ENCODE data around the gene VTI1A.
"Not testable (repeated sequence)": the region's sequence is repeated elsewhere in the genome, so short reads cannot be mapped to it uniquely, and the experiment has no call there.

Gene VTI1A

DNA sequence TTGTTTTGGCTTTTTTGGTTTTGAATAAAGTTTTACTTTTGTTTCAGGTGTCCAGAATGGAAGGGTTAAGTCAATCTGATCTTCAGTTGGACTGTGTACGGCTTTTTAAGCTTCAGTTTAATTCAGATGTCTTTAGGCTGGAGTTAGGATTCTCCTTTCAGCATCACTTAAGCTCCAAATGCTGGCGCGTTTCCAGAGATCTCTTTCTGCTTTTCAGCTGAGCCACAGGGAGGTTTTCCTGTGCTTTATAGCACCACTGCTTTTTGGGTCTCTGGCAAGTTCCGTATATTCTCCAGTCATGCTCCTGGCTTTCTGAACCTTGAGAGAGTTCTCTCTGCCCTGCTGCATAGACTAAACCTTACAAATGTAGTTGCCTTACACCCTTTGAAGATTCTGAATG lies 60.0 kb downstream of the VTI1A start:
- no peak for DNase-seq (ENCODE audit: low spot score)

DNA sequence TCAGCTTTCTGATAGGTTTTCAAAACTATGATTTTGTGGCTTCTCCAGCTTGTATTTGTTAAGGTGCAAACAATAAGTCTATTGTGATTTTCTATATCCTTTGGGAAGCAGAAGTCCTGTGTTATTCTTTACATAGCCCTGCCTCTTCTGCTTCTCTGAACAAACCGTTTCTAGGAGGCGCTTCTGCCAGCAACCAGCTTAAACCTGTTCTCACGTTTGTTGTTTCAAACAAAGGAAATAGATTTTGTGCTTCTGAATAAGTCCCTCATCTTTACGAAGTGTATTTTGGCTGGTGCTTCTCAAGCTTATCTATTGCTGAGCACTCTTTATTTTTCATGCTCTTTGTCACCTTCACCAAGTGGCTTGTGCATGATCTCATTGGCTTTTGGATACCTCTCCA lies 61.0 kb downstream of the VTI1A start:
- DNase-seq (ENCODE audit: low spot score): no peak

DNA sequence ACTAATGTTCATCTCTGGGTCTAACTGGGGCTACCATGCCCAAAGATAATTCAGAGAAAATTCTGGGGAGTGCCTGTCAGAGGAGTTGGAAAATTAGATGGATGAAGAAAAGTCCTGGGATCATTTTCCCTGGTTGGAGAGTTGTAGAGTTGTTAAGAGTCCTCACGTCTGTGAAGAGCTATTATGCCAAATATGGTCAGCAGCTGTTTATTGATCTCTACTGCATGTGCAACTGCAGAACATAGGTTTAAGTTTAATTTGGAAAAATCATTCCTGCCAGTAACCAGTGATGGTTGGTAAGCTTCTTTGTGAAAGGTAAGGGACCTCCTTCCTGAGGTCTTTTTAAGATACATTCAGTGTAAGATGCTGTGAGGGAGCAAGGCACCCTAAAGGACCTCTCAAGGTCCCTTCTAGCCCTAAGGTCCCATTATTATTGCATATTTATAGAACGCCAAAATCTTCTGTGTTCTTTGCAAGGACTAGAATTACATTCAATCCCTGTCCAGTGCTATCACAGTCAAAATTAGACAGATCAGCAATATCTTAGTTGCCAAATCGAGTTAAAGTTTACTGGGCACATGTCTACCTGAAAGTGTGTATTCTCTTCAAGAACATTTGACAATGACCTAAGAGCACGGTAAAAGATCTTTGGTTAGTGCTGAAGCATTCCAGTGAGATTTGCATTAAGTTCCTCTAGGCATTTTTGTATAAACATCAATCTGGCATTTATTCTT lies 62.7 kb downstream of the VTI1A start:
- DNase-seq (ENCODE audit: low spot score): no peak

DNA sequence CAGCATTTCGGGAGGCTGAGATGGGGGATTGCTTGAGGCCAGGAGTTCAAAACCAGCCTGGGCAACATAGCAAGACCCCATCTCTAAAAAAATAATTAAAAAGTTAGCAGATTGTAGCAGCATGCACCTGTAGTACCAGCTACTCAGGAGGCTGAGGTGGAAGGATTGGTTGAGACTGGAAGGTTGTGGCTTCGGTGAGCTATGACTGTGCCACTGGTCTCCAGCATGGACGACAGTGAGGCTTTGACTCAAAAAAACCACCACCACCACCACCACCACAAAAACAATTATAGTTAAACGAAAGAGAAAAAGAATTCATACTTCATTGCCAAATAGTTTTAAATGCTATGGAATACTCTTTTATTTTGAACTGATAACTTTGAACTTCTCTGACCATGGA lies 63.4 kb downstream of the VTI1A start:
- DNase-seq (ENCODE audit: low spot score): no peak

DNA sequence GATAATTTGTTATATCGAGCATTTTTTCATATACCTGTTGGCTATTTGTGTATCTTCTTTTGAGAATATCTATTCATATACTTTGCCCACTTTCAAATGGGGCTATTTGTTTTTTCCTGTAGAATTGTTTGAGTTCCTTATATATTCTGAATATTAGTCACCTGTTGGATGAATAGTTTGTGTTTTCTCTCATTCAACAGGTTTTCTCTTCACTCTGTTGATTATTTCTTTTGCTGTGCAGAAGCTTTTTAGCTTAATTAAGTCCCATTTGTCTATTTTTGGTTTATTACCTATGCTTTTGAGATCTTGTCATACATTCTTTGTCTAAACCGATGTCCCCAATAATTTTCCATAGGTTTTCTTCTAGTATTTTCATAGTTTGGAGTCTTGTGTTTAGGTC lies 65.3 kb downstream of the VTI1A start:
- no peak for DNase-seq (ENCODE audit: low spot score)

DNA sequence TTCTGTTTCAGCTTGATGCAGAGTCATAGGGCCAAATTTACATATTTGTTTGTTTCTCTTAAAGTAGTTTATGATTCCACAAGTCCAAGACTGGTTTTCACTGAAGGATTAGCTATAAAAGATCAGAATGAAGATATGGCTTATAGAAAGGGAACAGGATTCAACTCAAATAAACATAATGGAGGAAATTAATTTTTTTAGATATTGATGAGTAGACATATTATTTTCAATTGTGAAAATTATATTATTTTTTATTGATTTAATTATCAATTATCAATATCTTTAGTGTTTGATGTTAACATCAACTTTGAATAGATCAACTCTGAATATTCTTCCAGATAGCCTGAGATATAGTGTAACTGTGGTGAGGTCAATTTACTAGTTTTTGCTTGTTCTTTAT lies 68.1 kb downstream of the VTI1A start:
- DNase-seq (ENCODE audit: low spot score): no peak

DNA sequence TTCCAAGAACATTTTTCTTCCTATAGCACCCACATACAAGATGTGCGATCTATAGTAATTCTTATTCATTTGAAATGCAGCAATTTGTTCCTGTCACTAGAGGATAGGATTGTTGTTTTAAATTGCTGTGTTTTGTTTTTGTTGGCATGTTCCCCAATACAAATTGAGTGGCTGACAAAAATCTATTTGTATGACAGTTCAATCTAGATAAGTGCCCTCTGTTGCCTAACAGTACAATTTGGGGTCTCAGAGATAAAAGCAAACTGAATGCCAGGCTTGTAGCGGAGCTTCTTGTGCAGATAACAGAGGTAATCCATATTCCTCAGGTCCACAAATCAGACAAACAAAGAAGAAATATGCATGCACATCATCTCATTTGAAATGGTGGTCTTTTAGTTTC lies 68.8 kb downstream of the VTI1A start:
- DNase-seq (ENCODE audit: low spot score): no peak

DNA sequence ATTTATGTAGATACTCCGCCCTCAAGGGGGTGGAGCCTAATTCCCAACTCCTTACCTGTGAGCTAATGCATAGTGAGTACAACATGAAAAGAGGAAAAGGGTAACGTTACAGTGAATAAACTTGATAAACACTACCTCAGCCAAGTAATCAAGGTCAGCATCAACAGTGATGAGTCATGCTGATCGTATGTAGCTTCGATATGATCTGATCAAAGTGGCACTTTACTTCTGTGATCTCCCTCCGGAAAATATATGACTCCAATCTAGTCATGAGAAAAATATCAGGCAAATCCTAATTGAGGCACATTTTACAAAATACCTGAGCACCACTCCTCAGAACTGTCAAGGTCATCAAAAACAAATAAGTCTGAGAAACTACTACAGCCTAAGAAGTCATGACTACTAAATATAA lies 70.4 kb downstream of the VTI1A start:
- no peak for DNase-seq (ENCODE audit: low spot score)

DNA sequence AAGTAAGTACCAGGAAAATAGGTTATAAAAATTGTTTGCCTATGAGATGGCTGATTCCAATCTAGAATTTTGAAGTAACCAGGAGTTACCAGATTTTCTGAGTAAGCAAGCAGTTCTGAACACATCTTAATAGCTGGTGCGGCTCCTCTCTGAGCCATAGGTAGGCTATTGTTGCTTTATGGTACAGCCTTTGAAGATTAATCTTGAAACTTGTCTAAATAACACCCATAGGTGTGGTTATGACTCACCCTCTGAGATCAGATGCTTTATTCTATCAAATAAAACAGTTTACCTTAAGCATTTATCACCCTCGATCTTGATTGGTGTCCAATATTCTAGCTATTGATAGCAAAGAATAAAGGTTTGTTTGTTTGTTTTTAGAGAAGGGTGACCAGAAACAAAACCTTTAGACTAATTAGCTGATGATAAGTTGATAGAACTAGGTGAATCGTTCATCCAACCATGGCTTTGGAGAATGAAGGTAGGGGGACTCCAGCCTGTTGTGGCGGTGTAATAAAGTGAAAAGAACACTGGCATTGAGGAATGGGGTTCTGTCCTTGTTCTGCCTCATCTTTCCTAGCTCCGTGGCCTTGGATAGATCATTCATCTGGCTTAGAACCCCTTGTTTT lies 72.2 kb downstream of the VTI1A start:
- no peak for DNase-seq (ENCODE audit: low spot score)

DNA sequence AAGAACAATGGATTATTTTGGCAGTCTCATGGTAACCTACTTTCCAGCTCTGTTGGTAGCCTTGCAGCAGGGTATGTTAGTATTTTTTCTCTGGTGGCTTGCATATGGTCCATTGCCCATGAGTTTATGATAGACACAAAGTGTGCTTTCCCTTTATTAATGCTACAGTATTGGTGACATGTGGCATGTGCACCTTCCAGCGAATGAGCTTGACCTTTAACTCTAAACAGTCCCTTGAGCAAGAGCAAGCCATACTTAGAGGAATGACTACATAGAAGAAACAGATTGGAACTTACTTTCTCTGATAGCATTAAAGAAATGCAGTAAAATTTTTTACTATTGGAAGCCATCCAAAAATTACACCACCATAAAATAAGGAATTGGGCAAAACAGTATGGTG lies 73.9 kb downstream of the VTI1A start:
- no peak for DNase-seq (ENCODE audit: low spot score)

DNA sequence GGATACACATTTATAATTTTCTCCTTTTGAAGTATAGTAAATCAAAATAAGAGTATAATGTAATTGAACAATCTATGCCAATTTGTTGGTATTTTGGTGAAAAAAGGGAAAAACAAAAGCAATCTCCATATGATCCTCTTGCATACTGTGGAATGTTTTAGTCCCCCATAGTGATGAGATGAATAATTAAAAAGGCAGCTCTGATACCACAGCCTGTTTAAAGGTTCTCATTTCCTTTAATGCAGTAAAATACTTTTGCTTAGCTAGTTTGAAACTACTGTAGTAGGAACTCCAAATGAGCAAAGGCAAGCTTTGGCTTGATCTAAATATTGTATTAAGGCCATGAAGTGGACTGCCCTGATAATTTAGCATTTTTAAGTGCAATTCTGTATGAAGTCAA lies 77.6 kb downstream of the VTI1A start:
- no peak for DNase-seq (ENCODE audit: low spot score)

DNA sequence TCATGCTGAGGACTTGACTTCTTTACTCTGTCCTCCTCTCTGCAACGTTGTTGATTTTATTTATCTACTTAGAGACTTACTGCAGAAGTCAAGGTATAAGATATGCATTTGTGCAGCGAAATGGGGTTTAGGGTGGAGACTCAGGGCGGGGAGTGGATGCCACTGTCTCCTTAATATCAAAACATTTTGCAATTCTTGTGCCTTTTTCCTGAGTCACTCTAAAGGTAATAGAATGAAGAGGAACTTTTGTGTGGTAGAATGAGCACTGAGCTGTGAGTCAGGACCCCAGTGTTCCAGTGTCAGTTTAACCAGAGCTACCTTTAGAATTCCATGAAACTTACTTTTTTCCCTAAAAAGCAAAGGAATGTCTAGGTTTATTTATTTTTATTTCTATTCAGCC lies 78.2 kb downstream of the VTI1A start:
- DNase-seq (ENCODE audit: low spot score): no peak

DNA sequence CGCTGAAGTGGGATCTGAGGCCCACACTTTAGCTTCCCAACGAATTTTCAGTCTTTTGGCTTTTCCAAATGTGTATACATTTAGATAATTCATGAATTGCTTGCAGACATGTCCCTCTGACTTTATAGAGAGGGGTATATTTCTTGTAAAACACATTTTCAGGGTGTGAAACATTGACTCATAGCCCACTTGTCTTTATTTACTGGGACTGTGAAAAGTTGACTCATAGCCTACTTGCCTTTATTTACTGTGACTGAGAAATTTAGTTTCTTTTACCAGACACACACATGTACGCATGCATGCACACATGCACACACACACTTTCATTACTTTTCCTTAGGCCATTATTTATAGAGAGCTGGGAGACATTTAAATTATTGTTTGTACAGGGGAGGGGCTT lies 79.1 kb downstream of the VTI1A start:
- DNase-seq (ENCODE audit: low spot score): no peak

DNA sequence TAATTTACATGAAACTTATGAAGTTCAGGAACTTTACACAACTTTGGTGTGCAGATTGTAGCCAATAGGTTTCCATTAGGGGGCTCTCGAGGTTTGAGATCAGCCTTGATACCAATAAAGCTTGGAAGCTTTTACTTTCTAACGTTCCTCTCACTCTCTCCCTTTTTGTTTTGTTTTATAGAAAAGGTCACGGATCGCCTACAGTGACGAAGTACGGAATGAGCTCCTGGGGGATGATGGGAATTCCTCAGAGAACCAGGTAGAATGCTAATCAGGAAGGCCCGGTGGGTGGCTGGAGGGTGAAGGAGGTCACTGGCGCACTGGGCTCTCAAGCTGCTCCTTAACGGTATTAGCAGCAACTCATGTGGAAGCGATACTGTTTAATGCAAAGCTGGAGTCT lies 79.9 kb downstream of the VTI1A start:
- DNase-seq (ENCODE audit: low spot score): no peak

DNA sequence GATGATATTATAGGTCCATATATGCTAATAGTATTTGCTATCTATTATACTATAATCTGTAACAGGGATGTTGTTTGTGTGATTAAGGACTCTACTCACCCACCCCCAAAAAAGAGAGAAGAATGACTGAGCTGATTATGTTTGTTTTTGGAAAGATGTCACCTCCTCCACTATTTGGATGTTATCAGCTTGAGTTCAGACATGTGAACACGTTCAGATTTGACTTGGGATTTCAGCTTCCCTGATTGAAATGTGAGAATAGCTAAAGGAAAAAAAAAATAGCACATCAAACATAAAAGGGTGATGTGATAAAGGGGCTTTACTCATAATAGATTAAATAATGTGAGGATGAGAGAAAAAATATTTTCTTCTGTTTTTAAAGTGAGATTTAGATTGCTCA lies 81.2 kb downstream of the VTI1A start:
- DNase-seq (ENCODE audit: low spot score): no peak

DNA sequence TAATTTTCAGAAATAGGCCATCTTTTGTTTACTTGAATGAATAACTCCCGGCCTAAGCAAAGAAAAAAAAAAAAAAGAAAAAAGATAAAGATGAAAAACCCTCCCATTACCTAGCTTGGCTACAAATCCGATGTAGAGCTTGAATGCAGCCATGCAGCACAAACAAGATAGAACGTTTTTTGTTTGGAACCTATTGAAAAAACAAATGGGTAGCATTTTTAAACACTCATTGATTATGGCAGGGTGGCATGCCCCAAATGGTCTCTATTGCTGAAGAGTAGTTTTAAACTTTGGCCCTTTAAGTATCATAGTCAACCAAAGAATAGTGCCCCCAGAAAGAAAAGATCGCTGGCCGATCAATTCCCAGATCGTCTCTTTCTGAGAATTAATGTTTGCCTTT lies 84.4 kb downstream of the VTI1A start:
- DNase-seq (ENCODE audit: low spot score): no peak

DNA sequence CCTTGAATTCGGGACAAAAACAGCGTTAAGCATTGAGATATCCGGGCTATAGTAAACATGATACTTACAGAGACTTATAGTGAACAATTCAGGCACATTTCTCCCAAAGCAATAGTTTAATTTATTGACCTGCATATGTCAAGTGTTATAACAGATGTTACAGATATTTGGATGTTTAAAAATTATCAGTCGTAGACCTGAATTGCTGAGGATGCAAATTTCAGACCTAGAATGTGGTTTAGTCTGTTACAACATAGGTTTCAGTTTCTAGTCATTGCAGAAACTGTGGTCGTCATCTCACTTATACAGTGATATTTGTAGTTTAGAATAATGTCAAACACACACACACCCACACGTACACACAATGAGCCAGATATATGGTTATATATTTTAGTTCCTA lies 85.2 kb downstream of the VTI1A start:
- DNase-seq (ENCODE audit: low spot score): peak; percentile 11

DNA sequence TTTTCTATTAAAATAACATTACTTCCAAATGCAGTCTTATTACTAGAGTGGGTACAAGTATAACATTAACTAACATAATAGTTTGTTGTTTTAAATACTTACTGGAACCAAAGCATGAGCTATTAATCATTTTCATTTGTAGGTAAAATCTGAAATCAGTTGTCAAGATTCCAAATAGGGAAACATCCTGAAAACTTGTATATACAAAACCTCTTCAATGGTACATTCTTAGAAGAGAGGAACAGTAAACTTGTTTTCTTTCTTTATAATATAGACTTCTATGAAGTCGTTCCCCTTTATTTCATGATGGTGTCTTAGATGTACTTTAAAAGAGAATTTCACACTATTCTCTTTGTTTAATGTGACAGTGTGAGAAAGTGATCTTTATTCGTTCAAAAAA lies 85.9 kb downstream of the VTI1A start:
- no peak for DNase-seq (ENCODE audit: low spot score)

DNA sequence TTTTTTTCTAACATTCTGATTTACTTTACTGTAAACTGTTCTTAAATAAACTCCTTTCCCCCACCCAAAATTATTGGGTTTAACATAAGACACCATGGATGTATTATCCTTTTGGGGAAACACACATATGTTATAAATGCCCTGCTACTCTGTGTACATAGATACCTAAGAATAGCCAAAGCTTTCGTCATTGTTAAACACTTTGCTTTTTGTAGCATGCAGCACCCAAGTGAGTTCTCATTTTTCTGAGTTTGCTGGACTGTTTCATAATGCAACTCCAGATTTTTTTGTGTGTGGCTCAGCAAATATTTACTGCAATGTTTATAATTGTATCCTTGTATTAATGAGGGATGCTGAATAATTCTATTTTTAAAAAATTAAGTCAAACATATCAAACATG lies 86.9 kb downstream of the VTI1A start:
- no peak for DNase-seq (ENCODE audit: low spot score)

DNA sequence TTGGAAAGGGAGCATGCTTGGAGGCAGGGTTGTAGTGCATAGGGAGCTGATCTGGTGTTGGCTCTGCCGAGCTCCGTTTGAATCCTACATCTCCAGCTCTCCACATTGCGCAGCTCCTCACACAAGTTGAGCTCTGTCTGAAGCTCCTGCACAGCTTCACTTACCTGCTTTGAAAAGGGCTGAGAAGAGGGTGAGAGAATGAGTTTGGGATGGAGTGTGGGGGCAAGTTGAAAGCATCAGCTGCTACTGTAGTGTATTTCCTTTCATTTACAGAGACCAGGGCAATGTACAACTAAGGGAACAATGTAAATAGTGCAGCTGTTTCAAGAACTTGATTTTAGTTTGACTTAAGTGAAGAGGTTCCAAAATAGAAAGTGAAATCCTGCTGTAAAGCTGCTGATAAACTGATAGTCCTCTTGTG lies 88.5 kb downstream of the VTI1A start:
- DNase-seq (ENCODE audit: low spot score): peak; percentile 19

DNA sequence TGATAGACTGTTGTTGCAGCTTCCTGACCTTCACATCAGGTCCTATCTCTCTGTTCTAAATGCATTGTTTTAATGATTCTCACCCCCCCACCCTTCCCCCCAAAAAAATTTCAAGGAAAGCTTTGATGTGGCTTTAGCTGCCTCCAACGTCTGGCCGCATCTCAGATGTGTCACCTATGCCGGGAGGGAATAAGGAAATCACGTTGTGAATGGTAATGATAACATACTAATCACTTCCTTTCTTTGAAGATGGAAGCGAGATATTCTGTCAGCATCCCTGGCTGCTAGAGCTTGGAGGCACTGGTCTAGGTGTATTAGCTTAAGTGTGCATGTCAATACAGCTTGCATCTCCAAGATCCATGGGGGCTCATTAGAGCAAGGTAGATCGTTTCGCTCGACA lies 89.6 kb downstream of the VTI1A start:
- no peak for DNase-seq (ENCODE audit: low spot score)

DNA sequence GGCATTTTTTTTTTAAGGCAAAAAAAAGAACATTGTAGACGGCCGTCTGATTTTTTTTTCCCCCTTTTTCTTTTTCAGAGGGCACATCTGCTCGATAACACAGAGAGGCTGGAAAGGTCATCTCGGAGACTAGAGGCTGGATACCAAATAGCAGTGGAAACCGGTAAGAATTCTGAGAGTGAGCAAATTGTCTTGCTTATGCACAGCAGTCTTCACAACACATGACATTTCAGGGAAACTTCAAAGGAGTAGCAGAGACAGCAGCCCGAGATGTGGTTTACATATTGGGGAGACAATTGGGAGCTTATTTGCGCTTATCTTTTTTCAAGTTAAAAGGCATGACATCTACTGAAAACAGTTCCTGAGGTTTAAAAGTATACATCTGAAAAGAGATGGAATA lies 91.2 kb downstream of the VTI1A start:
- no peak for DNase-seq (ENCODE audit: low spot score)

DNA sequence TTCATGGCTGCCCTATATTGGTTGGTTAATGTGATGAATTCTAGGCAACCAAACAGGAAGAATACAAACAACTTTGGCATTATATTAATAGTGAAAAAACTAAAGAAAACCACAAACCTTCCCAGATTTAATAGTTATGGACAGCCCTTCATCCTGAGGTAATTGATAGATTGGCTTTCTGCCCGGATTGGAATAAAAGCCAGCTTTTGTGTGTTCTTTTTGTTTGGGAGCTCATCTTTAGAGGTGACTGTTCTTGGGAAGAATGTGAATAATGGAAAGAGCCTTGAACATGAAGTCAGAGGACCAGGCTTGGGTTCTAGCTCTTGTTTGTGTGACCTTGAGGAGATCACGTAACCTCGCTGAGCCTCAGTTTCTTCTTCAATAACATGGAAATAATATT lies 92.3 kb downstream of the VTI1A start:
- no peak for DNase-seq (ENCODE audit: low spot score)

DNA sequence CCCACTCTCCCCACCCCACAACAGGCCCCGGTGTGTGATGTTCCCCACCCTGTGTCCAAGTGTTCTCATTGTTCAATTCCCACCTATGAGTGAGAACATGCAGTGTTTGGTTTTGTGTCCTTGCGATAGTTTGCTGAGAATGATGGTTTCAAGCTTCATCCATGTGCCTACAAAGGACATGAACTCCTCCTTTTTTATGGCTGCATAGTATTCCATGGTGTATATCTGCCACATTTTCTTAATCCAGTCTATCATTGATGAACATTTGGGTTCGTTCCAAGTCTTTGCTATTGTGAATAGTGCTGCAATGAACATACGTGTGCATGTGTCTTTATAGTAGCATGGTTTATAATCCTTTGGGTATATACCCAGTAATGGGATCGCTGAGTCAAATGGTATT lies 95.8 kb downstream of the VTI1A start:
- DNase-seq (ENCODE audit: low spot score): not testable (repeated sequence)

Data from pons (tissue), 1 donor.